HG02852 (cell line): ENCODE measurements around the gene FAM193A.
"Not testable (repeated sequence)": the region's sequence is repeated elsewhere in the genome, so short reads cannot be mapped to it uniquely, and the experiment has no call there.

Experiments
- ATAC-seq: cut with Tn5 transposase; IDR thresholded peaks from one replicate; pipeline ENCODE4 v1.9.1; 2021; ENCODE audit warnings: mild to moderate bottlenecking, moderate library complexity; ENCODE audit not compliant: unreplicated experiment

Gene FAM193A

DNA sequence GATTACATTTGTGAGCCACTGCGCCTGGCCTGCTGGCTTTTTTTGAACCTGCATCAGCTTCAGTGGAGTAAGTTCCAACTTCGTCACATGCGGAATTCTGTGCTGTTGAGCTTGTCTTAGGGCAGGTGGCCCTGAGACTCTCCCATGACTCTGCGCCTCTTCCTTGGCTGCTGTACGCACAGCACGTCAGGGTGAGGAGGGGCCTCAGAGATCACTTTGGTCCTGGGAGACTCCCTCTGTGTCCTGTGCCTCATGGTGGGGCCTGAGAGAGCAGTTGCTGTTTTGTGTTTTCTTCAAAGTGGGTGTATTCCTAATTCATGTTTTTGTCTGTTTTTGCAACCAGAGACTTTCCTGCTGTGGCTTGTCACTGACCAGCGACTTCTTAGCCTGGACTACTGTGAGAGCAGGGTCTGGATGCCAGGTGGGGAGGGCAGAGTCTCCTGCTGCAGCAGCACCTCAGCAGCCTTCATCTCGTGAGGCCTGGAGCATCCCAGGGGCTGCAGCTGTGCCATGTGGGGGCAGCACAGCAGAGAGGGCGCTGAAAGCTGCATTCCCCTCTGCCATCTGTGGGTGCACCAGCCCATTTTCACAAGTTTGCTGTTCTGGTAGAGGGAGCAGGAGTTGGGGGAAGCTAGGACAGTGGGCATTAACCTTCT, 111.8 kb downstream of the FAM193A start:
- no peak for ATAC-seq

DNA sequence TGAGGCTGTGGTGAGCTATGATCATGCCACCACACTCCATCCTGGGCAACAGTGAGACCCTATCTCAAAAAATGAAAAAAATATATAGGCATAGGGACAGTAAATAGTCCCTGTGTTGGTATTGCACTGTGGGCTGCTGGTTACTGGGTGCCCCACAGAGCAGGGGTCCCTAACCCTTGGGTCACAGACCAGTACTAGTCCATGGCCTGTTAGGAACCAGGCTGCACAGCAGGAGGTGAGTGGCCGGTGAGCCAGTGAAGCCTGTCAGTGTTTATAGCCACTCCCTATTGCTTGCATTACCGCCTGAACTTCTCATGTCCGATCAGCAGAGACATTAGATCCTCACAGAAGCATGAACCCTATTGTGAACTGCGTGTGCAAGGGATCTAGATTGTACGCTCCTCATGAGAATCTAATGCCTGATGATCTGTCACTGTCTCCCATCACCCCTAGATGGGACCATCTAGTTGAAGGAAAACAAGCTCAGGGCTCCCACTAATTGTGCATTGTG, 113.2 kb downstream of the FAM193A start:
- ATAC-seq, result no peak

DNA sequence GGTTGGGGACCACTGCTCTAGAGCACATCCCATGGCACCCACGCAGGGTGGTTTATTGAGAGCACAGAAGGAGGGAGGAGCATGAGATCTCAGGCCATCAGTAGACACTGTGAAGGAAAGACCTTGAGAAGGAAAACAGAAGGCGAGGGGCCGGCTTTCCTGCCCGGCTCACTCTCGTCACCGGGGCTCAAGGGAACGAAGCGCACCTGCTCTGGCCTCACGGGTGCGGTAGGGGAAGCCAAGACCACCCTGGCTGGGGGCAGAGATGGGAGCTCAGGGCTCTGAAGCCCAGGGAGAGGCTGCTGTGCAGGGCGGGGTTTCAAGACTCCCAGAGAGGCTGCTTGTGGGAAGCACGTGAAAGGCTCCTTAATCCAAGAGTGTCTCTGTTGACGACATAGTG, 113.8 kb downstream of the FAM193A start:
- no peak for ATAC-seq

- no peak for ATAC-seq
Measured at GRCh38 chr4:2651546-2651945, 115.1 kb downstream of the FAM193A start.

DNA sequence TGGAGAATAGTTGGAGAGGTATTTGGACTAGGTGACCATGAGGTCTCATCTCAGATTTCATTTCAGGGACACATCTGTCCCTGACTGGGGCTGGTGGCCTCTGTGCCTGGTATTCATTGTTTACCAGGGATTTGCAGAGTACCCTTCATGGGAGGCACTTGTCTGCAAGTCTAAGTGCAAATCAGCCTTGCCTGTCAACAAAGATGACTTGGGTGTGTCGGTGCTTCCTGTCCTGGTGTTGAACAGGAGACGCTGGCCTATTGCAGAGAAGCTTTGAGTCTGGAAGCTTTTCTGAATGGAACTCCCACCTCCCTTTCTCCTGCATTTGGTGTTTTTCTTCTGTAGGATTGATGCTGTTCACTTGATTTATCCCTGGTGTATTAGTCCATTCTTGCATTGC, 115.6 kb downstream of the FAM193A start:
- no peak for ATAC-seq

GRCh38 chr4:2652415-2653160, 116.1 kb downstream of the FAM193A start:
- no peak for ATAC-seq

- no peak for ATAC-seq
Measured at GRCh38 chr4:2660596-2661211, 124.3 kb downstream of the FAM193A start.

GRCh38 chr4:2662598-2662997, 126.2 kb downstream of the FAM193A start:
- no peak for ATAC-seq

- ATAC-seq, result no peak
Measured at GRCh38 chr4:2663275-2663674, 126.8 kb downstream of the FAM193A start.

DNA sequence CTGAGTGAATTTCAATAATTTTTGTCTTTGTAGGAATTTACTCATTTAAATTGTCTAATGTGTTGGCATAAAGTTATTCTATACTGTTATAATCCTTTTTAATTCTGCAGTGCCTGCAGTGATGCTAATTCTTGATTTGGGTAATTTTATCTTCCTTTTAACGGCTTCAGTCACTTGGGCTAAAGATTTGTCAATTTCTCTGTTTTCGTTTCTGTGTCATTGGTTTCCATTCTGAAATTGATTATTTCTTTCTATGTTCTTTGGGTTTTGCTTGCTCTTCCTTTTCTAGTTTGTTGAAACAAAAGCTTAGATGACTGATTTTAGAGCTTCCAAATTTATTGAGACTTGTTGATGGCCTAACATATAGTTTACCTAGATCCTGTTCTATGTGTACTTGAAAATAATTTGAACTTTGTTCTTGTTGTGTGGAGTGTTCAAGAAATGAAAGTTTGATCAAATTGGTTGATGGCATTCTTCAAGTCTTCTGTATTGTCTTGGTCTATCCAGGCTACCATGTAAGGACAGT, 130.3 kb downstream of the FAM193A start:
- ATAC-seq, result no peak

- no peak for ATAC-seq
Measured at GRCh38 chr4:2667428-2667827, 131.0 kb downstream of the FAM193A start.

GRCh38 chr4:2671267-2671895, 134.9 kb downstream of the FAM193A start:
- no peak for ATAC-seq

DNA sequence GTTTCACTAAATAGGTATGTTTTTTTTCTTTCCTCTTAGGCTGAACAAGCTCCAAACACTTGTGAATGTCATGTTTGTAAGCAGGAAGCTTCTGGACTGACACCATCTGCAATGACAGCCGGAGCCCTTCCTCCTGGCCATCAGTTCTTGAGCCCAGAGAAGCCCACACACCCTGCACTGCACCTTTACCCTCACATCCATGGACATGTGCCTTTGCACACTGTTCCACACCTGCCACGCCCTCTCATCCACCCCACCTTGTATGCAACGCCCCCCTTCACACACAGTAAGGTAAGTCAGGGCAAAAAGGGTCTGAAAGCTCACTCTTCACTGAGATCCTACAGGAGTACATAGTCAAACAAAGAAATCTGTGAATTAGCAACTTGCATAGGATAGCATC, 135.6 kb downstream of the FAM193A start:
- ATAC-seq, result no peak

GRCh38 chr4:2672700-2673099, 136.3 kb downstream of the FAM193A start:
- ATAC-seq, result no peak

DNA sequence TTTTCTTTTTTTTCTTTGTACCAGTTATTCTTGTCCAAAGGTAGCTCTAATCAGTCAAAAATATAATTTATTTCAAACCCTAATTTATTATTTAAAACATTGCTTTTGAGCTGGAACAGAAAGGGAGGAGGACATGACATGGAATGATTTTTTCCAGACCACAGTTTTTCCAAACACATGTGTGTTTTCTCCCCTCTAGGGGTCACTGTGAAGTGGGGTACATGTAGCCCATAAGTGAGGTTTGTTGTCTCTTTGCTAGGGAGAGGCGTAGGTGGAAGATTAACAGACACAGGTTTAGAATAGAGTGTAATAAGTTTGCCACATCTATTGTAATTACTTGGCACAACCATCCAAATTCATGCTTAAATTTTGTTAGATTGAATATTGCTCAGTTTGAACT, 136.7 kb downstream of the FAM193A start:
- ATAC-seq, result no peak

GRCh38 chr4:2679762-2680161, 143.3 kb downstream of the FAM193A start:
- not testable (repeated sequence) for ATAC-seq

DNA sequence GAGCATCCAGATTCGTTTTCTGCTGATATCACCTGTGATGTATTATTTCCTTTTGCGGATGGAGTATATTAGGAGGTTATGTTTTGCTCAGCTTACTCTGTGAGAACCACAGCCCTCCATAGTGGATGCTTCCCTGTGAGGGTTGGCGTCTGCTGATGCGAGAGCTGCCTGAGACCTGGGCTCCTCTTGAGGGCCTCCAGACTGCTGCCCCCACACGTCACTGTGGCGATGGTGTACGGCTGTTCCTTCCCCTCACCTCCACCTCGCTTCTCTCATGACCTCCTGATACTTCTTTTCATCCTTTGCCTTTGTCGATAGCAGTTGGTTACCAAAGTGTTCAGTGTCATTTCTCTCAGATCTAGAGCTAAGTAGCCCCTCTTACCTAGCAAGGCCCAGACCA, 148.0 kb downstream of the FAM193A start:
- ATAC-seq, result no peak

DNA sequence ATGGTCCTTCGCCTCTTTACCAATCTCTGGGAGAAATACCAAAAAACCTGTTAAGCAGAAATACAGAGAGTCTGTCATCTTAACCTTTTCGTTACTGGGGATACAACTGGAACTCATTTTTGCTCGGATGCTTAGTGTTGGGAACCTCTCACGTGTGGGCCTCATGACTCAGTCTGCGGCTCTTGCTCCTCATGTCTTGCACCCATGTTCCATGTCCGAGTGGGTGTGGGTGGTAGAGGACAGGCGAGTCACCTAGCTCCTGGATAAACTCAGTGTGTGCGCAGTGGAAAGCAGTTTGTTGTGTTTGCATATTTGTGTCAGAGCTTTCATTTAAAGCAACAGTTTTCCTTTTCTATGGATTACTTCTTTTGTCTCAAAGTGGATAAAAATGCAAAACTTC, 149.1 kb downstream of the FAM193A start:
- ATAC-seq, result no peak

- no peak for ATAC-seq
Measured at GRCh38 chr4:2686379-2687265, 150.2 kb downstream of the FAM193A start.

- no peak for ATAC-seq
Measured at GRCh38 chr4:2688281-2688680, 151.8 kb downstream of the FAM193A start.
